HepG2 (cell line): ENCODE results near the gene MASP1. TPM values are rescaled to one million over a fixed set of nuclear protein-coding genes. Genes with fewer than 3 reads are reported as not detected.
"Not testable (repeated sequence)": the region's sequence is repeated elsewhere in the genome, so short reads cannot be mapped to it uniquely, and the experiment has no call there.

Source experiments
- ATAC-seq: fragments of 200-7000 bp; cut with Tn5 transposase; 3 replicates; pipeline ENCODE4 v1.9.1; 2020; ENCODE audit warnings: mild to moderate bottlenecking, moderate library complexity
- BruUV-seq: library from RNA; stranded (reverse); fragments of 400-500 nt; replicated peaks from 2 replicates; lab custom pipeline; 2021; lab: Mats Ljungman, UMichigan
- CTCF ChIA-PET: fragments of 300-600 bp; formaldehyde crosslinking; extraction: SDS; loops from one replicate; lab custom pipeline; 2021; ENCODE audit warnings: low total read pairs, inconsistent platforms, low intra/inter-chr PET ratio; lab: Yijun Ruan, JAX
- POLR2A ChIA-PET: fragments of 350-600 bp; sonication (Branson Sonifier 250); formaldehyde crosslinking; loops from one replicate; lab custom pipeline; 2020; ENCODE audit warnings: antibody characterized with exemption, inconsistent platforms; lab: Yijun Ruan, JAX
- DNase-seq: peaks from one replicate; pipeline ENCODE4 v3.0.0-alpha.2; 2015; ENCODE audit warnings: low spot score
- FAIRE-seq: peaks from 3 replicates; lab custom pipeline; 2011; peaks lifted over from hg19 to GRCh38; lab: Jason Lieb, UNC
- H2AFZ ChIP-seq: one replicate; pipeline ENCODE4 v1.6.1; 2011; ENCODE audit warnings: low read length, inconsistent platforms
- H3K27ac ChIP-seq: fragments of 300-600 bp; 3 replicates; pipeline ENCODE4 v1.8.0; 2011; ENCODE audit warnings: mixed run types, mild to moderate bottlenecking, mixed read lengths, low read length, inconsistent platforms; ENCODE audit not compliant: insufficient read depth; ENCODE audit errors: extremely low read length
- H3K27me3 ChIP-seq, 2 experiments: fragments of 200-600 bp in 1 of 2; 2 replicates in 1 of 2; 3 replicates in 1 of 2; pipeline versions ENCODE4 v1.6.0 to v1.8.0; 2011; ENCODE audit warnings: low read length in 2 of 2, mild to moderate bottlenecking in 2 of 2, moderate library complexity in 2 of 2, inconsistent platforms in 1 of 2; ENCODE audit not compliant: insufficient read depth in 2 of 2, control insufficient read depth in 1 of 2
- H3K36me3 ChIP-seq, 2 experiments: fragments of 200-600 bp in 1 of 2; replicated peaks in 1 of 2; 2 replicates in 1 of 2; 3 replicates in 1 of 2; pipeline versions ENCODE4 v1.5.1 to v1.8.0; 2011; ENCODE audit warnings: low read length in 2 of 2, inconsistent platforms in 1 of 2; ENCODE audit not compliant: insufficient read depth in 2 of 2, control insufficient read depth in 1 of 2
- H3K4me1 ChIP-seq: 2 replicates; pipeline ENCODE4 v1.5.1; 2012; ENCODE audit warnings: low read length, inconsistent platforms; ENCODE audit not compliant: insufficient read depth
- H3K4me2 ChIP-seq: 2 replicates; pipeline ENCODE4 v1.6.0; 2011; ENCODE audit warnings: low read depth, low read length, inconsistent platforms
- H3K4me3 ChIP-seq, 3 experiments: fragments of 200-600 bp in 1 of 3; sonication (generic), shearing (Covaris generic) in 1 of 3; replicated peaks in 1 of 3; 2 replicates each; pipeline ENCODE4 v1.5.1; 2011 to 2016; ENCODE audit warnings: low read length in 3 of 3, inconsistent platforms in 2 of 3, low read depth in 2 of 3, mild to moderate bottlenecking in 2 of 3, control low read depth in 1 of 3, mixed read lengths in 1 of 3; ENCODE audit not compliant: insufficient read depth in 1 of 3
- H3K79me2 ChIP-seq: one replicate; pipeline ENCODE4 v1.6.1; 2011; ENCODE audit warnings: low read length, inconsistent platforms; ENCODE audit not compliant: insufficient read depth
- H3K9ac ChIP-seq: 2 replicates; pipeline ENCODE4 v1.6.0; 2011; ENCODE audit warnings: mild to moderate bottlenecking, low read depth, low read length, inconsistent platforms; ENCODE audit not compliant: insufficient read depth
- H3K9me3 ChIP-seq: 2 replicates; pipeline ENCODE4 v1.5.1; 2012; ENCODE audit warnings: mild to moderate bottlenecking, low read length
- H4K20me1 ChIP-seq: 2 replicates; pipeline ENCODE4 v1.6.0; 2011; ENCODE audit warnings: inconsistent platforms, mild to moderate bottlenecking, low read length, moderate library complexity; ENCODE audit not compliant: insufficient read depth
- WGBS: methylation state at CpG from one replicate; pipeline ENCODE4 v1.1.6; 2017; ENCODE audit warnings: low lambda C conversion rate; 5-methylcytosine and 5-hydroxymethylcytosine counted together
- in situ Hi-C: cut with HindIII; loops from 2 replicates; pipeline ENCODE4 v1.10.0; 2017; ENCODE audit warnings: low pct_unique_long_range_greater_than_20kb; ENCODE audit not compliant: extremely low pct_ligation_motif_present
- intact Hi-C: fragments of 100-400 bp; cut with micrococcal nuclease; formaldehyde crosslinking; loops from one replicate; pipeline ENCODE4 v1.10.0; 2022; ENCODE audit not compliant: unreplicated experiment
- polyA plus RNA-seq, 8 experiments: library from polyadenylated mRNA; depleted of rRNA in 3 of 8; stranded (reverse) in 7 of 8; unstranded in 1 of 8; fragments of >200 nt; fragmentation: Illumina TruSeq in 4 of 8; extraction: Trizol in 4 of 8; gene quantifications; 2 replicates each; pipeline versions ENCODE4 v1.2.1 to v1.2.3, GENCODE V29; 2011 to 2016; ENCODE audit warnings: low read depth in 4 of 8, missing spikeins in 1 of 8, mixed read lengths in 1 of 8; ENCODE audit not compliant: insufficient read depth in 1 of 8
- total RNA-seq, 5 experiments: library from RNA; depleted of rRNA; stranded (reverse); fragments of >200 nt; fragmentation: Illumina TruSeq; extraction: Trizol; gene quantifications; 2 replicates each; pipeline ENCODE4 v1.2.3, GENCODE V29; 2016; ENCODE audit warnings: low read depth in 1 of 5
- TF ChIP-seq, protein P1 (sequence below): IDR thresholded peaks from 2 replicates; pipeline ENCODE4 v1.6.1; 2016; ENCODE audit warnings: low read depth
- TF ChIP-seq, protein P2 (sequence below): sonication (generic); formaldehyde crosslinking; IDR thresholded peaks from 2 replicates; pipeline ENCODE4 v1.8.0; 2022; ENCODE audit warnings: mild to moderate bottlenecking, missing genetic modification reagents, moderate library complexity
- TF ChIP-seq, protein P3 (sequence below): sonication (generic); formaldehyde crosslinking; IDR thresholded peaks from 2 replicates; pipeline ENCODE4 v1.9.0; 2021; ENCODE audit warnings: missing genetic modification reagents, borderline replicate concordance
- TF ChIP-seq, protein P4 (sequence below): IDR thresholded peaks from 2 replicates; pipeline ENCODE4 v1.6.1; 2016; ENCODE audit warnings: low read depth, control low read depth

The MASP1 gene
- total and polyA plus RNA-seq, 2 of the 13 experiments (the other 11 are each of a cell fraction or from before 2014, with no cell fraction given) = 10.8 to 56.0 TPM

DNA sequence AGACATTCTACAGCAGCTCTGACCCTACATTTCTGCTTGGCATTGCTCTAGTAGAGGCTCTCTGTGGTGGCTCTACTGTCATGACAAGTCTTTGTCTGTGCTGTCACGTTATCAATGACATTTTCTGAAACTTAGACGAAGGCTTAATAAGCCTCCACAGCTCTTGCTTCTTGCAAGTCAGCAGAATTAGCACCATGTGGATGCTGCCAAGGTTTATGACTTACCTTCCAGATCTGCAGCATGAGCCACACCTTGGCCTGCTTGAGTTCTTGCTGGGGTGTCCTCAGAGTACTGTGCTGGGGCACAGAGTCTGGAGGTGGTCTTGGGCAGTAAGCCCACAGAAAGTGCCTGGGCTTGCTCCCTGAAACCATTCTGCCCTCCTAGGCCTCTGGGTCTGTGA lies 84.5 kb downstream of the MASP1 start (continued):
- TF ChIP-seq, protein P1, sequence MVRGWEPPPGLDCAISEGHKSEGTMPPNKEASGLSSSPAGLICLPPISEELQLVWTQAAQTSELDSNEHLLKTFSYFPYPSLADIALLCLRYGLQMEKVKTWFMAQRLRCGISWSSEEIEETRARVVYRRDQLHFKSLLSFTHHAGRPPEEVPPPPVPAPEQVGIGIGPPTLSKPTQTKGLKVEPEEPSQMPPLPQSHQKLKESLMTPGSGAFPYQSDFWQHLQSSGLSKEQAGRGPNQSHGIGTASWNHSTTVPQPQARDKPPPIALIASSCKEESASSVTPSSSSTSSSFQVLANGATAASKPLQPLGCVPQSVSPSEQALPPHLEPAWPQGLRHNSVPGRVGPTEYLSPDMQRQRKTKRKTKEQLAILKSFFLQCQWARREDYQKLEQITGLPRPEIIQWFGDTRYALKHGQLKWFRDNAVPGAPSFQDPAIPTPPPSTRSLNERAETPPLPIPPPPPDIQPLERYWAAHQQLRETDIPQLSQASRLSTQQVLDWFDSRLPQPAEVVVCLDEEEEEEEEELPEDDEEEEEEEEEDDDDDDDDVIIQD = no peak
- TF ChIP-seq, protein P2, sequence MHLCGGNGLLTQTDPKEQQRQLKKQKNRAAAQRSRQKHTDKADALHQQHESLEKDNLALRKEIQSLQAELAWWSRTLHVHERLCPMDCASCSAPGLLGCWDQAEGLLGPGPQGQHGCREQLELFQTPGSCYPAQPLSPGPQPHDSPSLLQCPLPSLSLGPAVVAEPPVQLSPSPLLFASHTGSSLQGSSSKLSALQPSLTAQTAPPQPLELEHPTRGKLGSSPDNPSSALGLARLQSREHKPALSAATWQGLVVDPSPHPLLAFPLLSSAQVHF (CRISPR knock-in tag) = no peak

DNA sequence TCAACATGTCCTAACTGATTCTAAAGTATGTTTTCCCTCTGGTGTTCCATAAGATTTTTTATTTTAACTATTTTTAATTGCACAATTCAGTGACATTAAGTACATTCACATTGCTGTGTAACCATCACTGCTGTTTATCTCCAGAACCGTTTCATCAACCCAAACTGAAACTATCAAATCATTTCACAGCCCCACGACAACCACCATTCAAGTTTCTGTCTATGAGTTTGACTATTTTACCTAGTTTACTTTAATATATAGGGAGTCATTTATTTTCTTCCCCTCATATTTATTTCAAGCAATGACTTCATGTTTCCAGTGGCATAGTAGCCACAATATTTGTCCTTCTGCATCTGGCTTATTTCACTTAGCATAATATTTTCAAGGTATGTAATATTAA lies 85.9 kb downstream of the MASP1 start:
- no peak overlapping the region for H3K9ac ChIP-seq
- H3K36me3 ChIP-seq = no peaks in the 10 kb centered on the region
- H2AFZ ChIP-seq = no peak overlapping the region
- ATAC-seq (no peak), FAIRE-seq (no peak), DNase-seq (no peak)
- intact Hi-C loops = no loop called here
- TF ChIP-seq, protein P3, sequence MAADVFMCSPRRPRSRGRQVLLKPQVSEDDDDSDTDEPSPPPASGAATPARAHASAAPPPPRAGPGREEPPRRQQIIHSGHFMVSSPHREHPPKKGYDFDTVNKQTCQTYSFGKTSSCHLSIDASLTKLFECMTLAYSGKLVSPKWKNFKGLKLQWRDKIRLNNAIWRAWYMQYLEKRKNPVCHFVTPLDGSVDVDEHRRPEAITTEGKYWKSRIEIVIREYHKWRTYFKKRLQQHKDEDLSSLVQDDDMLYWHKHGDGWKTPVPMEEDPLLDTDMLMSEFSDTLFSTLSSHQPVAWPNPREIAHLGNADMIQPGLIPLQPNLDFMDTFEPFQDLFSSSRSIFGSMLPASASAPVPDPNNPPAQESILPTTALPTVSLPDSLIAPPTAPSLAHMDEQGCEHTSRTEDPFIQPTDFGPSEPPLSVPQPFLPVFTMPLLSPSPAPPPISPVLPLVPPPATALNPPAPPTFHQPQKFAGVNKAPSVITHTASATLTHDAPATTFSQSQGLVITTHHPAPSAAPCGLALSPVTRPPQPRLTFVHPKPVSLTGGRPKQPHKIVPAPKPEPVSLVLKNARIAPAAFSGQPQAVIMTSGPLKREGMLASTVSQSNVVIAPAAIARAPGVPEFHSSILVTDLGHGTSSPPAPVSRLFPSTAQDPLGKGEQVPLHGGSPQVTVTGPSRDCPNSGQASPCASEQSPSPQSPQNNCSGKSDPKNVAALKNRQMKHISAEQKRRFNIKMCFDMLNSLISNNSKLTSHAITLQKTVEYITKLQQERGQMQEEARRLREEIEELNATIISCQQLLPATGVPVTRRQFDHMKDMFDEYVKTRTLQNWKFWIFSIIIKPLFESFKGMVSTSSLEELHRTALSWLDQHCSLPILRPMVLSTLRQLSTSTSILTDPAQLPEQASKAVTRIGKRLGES (CRISPR knock-in tag) = no peak
- TF ChIP-seq, protein P4, sequence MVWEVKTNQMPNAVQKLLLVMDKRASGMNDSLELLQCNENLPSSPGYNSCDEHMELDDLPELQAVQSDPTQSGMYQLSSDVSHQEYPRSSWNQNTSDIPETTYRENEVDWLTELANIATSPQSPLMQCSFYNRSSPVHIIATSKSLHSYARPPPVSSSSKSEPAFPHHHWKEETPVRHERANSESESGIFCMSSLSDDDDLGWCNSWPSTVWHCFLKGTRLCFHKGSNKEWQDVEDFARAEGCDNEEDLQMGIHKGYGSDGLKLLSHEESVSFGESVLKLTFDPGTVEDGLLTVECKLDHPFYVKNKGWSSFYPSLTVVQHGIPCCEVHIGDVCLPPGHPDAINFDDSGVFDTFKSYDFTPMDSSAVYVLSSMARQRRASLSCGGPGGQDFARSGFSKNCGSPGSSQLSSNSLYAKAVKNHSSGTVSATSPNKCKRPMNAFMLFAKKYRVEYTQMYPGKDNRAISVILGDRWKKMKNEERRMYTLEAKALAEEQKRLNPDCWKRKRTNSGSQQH (CRISPR knock-in tag) = no peak
- no peak overlapping the region for H3K4me3 ChIP-seq
- no peaks in the 10 kb centered on the region for H4K20me1 ChIP-seq
- CTCF ChIA-PET = no interaction called here
- no peaks in the 10 kb centered on the region for H3K9me3 ChIP-seq
- 8% methylated on average over 2 of the region's 2 CpGs for WGBS
- H3K27me3 ChIP-seq = peaks cover 0 to 12% of the 10 kb centered on the region in 2 experiments; a peak in 1 of 5 replicates
- no peaks in the 10 kb centered on the region for H3K79me2 ChIP-seq
- POLR2A ChIA-PET = no interaction called here
- in situ Hi-C loops = no loop called here
- BruUV-seq = no TSS peak
- no peak overlapping the region for H3K4me2 ChIP-seq
- peaks cover 5% of the 10 kb centered on the region for H3K4me1 ChIP-seq
- H3K27ac ChIP-seq = no peak overlapping the region

DNA sequence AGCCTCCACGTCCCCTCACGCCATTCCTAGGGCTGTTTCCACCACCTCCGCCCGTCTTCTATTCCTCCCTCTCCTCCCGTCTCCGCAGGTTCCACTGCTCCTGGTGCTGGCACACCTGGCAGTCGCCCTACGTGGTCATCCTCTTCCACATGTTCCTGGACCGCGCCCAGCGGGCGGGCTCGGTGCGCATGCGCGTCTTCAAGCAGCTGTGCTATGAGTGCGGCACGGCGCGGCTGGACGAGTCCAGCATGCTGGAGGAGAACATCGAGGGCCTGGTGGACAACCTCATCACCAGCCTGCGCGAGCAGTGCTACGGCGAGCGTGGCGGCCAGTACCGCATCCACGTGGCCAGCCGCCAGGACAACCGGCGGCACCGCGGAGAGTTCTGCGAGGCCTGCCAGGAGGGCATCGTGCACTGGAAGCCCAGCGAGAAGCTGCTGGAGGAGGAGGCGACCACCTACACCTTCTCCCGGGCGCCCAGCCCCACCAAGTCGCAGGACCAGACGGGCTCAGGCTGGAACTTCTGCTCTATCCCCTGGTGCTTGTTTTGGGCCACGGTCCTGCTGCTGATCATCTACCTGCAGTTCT lies 92.0 kb downstream of the MASP1 start:
- H3K79me2 ChIP-seq, H3K4me2 ChIP-seq, in situ Hi-C loops, DNase-seq, FAIRE-seq, H4K20me1 ChIP-seq, H3K4me1 ChIP-seq, H3K36me3 ChIP-seq, H3K9me3 ChIP-seq, intact Hi-C loops, H2AFZ ChIP-seq, POLR2A ChIA-PET, BruUV-seq, CTCF ChIA-PET, H3K4me3 ChIP-seq, ATAC-seq, H3K9ac ChIP-seq, H3K27ac ChIP-seq: not testable (repeated sequence)
- WGBS = 74% methylated on average over 20 of the region's 44 CpGs
- H3K27me3 ChIP-seq = peaks cover 0 to 13% of the 10 kb centered on the region in 2 experiments; a peak in 1 of 5 replicates
